ENCODE measurements around the gene MIGA1. TPM values are rescaled to one million over a fixed set of nuclear protein-coding genes. Genes with fewer than 3 reads are reported as not detected.

MIGA1 gene
- total and polyA plus RNA-seq, 9 of the 15 experiments (the other 6 are each of a cell fraction or from before 2014, with no cell fraction given), result 1.6 to 5.1 (median 2.9) TPM

DNA sequence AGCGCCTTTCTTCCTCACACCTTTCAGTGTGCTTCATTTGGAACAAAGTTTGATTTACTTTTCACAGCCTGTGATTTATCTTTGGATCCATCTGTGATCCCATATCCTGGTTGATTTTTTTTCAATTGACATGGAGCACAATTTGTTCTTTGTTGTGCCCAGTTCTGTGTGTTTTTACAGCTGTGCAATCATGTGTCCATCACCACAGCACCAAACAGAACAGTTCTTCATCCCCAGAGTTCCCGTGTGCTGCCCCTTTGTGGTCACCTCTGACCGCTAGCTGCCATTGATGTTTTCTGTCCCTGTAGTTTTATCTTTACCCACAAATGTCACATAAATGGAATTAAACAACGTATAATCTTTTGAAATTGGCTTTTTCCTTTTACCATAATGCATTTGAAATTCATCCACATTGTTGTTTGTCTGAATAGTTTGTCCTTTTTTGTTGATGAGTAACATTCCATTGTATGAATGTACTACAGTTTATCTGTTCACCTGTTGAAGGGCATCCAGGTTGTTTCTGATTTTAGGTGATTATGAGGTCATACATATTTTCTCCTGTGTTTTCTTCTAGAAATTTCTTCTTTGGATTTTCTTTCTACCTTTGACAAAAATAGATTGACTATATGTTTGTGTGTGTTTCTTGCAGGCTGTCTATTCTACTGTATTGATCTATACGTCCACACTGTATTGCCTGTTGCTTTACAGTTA is 17.4 kb downstream of the MIGA1 start (continued):
- no peak for TF ChIP-seq ZNF217 (CRISPR knock-in tag; IDR thresholded peaks at IDR 0.05)
- no peak for TF ChIP-seq DPF2 (IDR thresholded peaks at IDR 0.05)
- no peak for TF ChIP-seq FOSL1 (tag; conservative IDR thresholded peaks at IDR 0.05)
- no peak for TF ChIP-seq GABPB2 (CRISPR knock-in tag; conservative IDR thresholded peaks at IDR 0.05)
- no peak for TF ChIP-seq PHF21A (IDR thresholded peaks at IDR 0.05; ENCODE audit: borderline replicate concordance, low read depth)
- TF ChIP-seq, protein P1, sequence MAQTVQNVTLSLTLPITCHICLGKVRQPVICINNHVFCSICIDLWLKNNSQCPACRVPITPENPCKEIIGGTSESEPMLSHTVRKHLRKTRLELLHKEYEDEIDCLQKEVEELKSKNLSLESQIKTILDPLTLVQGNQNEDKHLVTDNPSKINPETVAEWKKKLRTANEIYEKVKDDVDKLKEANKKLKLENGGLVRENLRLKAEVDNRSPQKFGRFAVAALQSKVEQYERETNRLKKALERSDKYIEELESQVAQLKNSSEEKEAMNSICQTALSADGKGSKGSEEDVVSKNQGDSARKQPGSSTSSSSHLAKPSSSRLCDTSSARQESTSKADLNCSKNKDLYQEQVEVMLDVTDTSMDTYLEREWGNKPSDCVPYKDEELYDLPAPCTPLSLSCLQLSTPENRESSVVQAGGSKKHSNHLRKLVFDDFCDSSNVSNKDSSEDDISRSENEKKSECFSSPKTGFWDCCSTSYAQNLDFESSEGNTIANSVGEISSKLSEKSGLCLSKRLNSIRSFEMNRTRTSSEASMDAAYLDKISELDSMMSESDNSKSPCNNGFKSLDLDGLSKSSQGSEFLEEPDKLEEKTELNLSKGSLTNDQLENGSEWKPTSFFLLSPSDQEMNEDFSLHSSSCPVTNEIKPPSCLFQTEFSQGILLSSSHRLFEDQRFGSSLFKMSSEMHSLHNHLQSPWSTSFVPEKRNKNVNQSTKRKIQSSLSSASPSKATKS (CRISPR knock-in tag; IDR thresholded peaks at IDR 0.05), result no peak
- TF ChIP-seq BCL6 (CRISPR knock-in tag; IDR thresholded peaks at IDR 0.05), result no peak
- TF ChIP-seq, protein P2, sequence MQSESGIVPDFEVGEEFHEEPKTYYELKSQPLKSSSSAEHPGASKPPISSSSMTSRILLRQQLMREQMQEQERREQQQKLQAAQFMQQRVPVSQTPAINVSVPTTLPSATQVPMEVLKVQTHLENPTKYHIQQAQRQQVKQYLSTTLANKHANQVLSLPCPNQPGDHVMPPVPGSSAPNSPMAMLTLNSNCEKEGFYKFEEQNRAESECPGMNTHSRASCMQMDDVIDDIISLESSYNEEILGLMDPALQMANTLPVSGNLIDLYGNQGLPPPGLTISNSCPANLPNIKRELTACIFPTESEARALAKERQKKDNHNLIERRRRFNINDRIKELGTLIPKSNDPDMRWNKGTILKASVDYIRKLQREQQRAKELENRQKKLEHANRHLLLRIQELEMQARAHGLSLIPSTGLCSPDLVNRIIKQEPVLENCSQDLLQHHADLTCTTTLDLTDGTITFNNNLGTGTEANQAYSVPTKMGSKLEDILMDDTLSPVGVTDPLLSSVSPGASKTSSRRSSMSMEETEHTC (IDR thresholded peaks at IDR 0.05), result no peak
- TF ChIP-seq, protein P3, sequence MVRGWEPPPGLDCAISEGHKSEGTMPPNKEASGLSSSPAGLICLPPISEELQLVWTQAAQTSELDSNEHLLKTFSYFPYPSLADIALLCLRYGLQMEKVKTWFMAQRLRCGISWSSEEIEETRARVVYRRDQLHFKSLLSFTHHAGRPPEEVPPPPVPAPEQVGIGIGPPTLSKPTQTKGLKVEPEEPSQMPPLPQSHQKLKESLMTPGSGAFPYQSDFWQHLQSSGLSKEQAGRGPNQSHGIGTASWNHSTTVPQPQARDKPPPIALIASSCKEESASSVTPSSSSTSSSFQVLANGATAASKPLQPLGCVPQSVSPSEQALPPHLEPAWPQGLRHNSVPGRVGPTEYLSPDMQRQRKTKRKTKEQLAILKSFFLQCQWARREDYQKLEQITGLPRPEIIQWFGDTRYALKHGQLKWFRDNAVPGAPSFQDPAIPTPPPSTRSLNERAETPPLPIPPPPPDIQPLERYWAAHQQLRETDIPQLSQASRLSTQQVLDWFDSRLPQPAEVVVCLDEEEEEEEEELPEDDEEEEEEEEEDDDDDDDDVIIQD (CRISPR knock-in tag; IDR thresholded peaks at IDR 0.05), result no peak
- no peak for TF ChIP-seq KLF16 (IDR thresholded peaks at IDR 0.05)
- TF ChIP-seq, protein P4, sequence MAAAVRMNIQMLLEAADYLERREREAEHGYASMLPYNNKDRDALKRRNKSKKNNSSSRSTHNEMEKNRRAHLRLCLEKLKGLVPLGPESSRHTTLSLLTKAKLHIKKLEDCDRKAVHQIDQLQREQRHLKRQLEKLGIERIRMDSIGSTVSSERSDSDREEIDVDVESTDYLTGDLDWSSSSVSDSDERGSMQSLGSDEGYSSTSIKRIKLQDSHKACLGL (CRISPR knock-in tag; IDR thresholded peaks at IDR 0.05; ENCODE audit: borderline replicate concordance, poor library complexity, severe bottlenecking), result no peak
- peak in 1 of 3 experiments; percentile 23; a peak in 2 of 6 replicates for TF ChIP-seq CTCF (IDR thresholded peaks at IDR 0.05 in 2 of 3, conservative IDR thresholded peaks at IDR 0.05 in 1 of 3; ENCODE audit: insufficient read depth in 2 of 3, low read depth in 1 of 3, low read length in 3 of 3)
- no peak for TF ChIP-seq MTA2 (IDR thresholded peaks at IDR 0.05; ENCODE audit: low read depth)
- TF ChIP-seq NEUROD1 (IDR thresholded peaks at IDR 0.05; ENCODE audit: borderline replicate concordance, low read depth, low read length, partially characterized antibody), result no peak
- TF ChIP-seq ZBTB33 (CRISPR knock-in tag; IDR thresholded peaks at IDR 0.05), result peak; percentile 63; the same call in 1 of the 2 replicates
- TF ChIP-seq CREBBP (IDR thresholded peaks at IDR 0.05; ENCODE audit: low read depth, low read length), result no peak
- TF ChIP-seq RAD21 (CRISPR knock-in tag; conservative IDR thresholded peaks at IDR 0.05 in 1 of 2, IDR thresholded peaks at IDR 0.05 in 1 of 2), result 0 out of 4 replicates have a peak, but pooled peaks of 1 of the 2 experiments have one; percentile 39

Data from K562 (cell line).